B cell (primary cell): Measurements from ENCODE around the gene SNX32. TPM values are rescaled to one million over a fixed set of nuclear protein-coding genes. Genes with fewer than 3 reads are reported as not detected.

Experiments
- ATAC-seq: fragments of 200-7000 bp; cut with Tn5 transposase; one replicate; pipeline ENCODE4 v1.10.0; 2021; ENCODE audit warnings: low read depth, mild to moderate bottlenecking, moderate number of reproducible peaks, moderate library complexity
- CTCF ChIA-PET: fragments of 350-600 bp; sonication (Branson Sonifier 250); formaldehyde crosslinking; loops from one replicate; lab custom pipeline; 2021; ENCODE audit warnings: antibody characterized with exemption, inconsistent platforms; lab: Charles Lee
- POLR2A ChIA-PET: fragments of 350-600 bp; sonication (Branson Sonifier 250); formaldehyde crosslinking; loops from one replicate; lab custom pipeline; 2021; ENCODE audit warnings: antibody characterized with exemption; lab: Charles Lee
- DNase-seq: peaks from one replicate; pipeline ENCODE4 v3.0.0; 2013
- H2AFZ ChIP-seq: 2 replicates; pipeline ENCODE4 v1.6.1; 2012; ENCODE audit warnings: mild to moderate bottlenecking, low read depth, low read length; ENCODE audit not compliant: insufficient read depth, poor library complexity, severe bottlenecking
- H3K27ac ChIP-seq, 2 donors: 1 replicate in 1 of 2; 2 replicates in 1 of 2; pipeline ENCODE4 v1.5.1; 2012 to 2013; ENCODE audit warnings: low read length in 2 of 2, mild to moderate bottlenecking in 2 of 2, moderate library complexity in 1 of 2
- H3K27me3 ChIP-seq, 4 experiments: fragments of 200-600 bp in 1 of 4; sonication (generic) in 1 of 4; replicated peaks in 1 of 4; 1 replicate in 2 of 4; 2 replicates in 2 of 4; pipeline versions ENCODE4 v1.6.1 to v1.7.0; 2013 to 2016; ENCODE audit warnings: low read length in 3 of 4, mild to moderate bottlenecking in 2 of 4, mixed read lengths in 1 of 4, moderate library complexity in 1 of 4; ENCODE audit not compliant: insufficient read depth in 4 of 4, control insufficient read depth in 3 of 4; ENCODE audit errors: control extremely low read depth in 1 of 4
- H3K36me3 ChIP-seq, 2 experiments: replicated peaks in 1 of 2; 1 replicate in 1 of 2; 2 replicates in 1 of 2; pipeline versions ENCODE4 v1.6.1 to v1.7.1; 2013; ENCODE audit warnings: low read length in 1 of 2; ENCODE audit not compliant: insufficient read depth in 2 of 2, control insufficient read depth in 1 of 2; ENCODE audit errors: control extremely low read depth in 1 of 2, extremely low read depth in 1 of 2
- H3K4me1 ChIP-seq, 2 donors: fragments of 200-600 bp in 1 of 2; sonication (generic) in 1 of 2; 1 replicate in 1 of 2; 2 replicates in 1 of 2; pipeline versions ENCODE4 v1.5.1 to v1.6.1; 2013 to 2017; ENCODE audit warnings: low read length in 2 of 2; ENCODE audit not compliant: control insufficient read depth in 2 of 2, insufficient read depth in 2 of 2
- H3K4me2 ChIP-seq: replicated peaks from 2 replicates; pipeline ENCODE3; 2012; ENCODE audit warnings: mild to moderate bottlenecking, low read depth, low read length; ENCODE audit not compliant: poor library complexity, severe bottlenecking
- H3K4me3 ChIP-seq, 5 experiments: fragments of 200-600 bp in 1 of 5; sonication (generic) in 1 of 5; 1 replicate in 3 of 5; 2 replicates in 2 of 5; pipeline versions ENCODE4 v1.5.1 to v1.7.0; 2011 to 2016; ENCODE audit warnings: low read length in 4 of 5, mild to moderate bottlenecking in 4 of 5, low read depth in 2 of 5, control low read depth in 1 of 5, moderate library complexity in 1 of 5; ENCODE audit not compliant: insufficient read depth in 1 of 5; ENCODE audit errors: control extremely low read depth in 1 of 5, extremely low read depth in 1 of 5
- H3K79me2 ChIP-seq: fragments of 200-600 bp; sonication (generic); one replicate; pipeline ENCODE4 v1.6.0; 2016; ENCODE audit warnings: low read length; ENCODE audit not compliant: control insufficient read depth, insufficient read depth
- H3K9ac ChIP-seq: fragments of 200-600 bp; sonication (generic); 2 replicates; pipeline ENCODE4 v1.6.1; 2017; ENCODE audit warnings: mild to moderate bottlenecking, low read length, moderate library complexity
- H3K9me3 ChIP-seq, 3 donors: one replicate each; pipeline versions ENCODE4 v1.6.1 to v1.7.1; 2013; ENCODE audit warnings: low read length in 2 of 3; ENCODE audit not compliant: control insufficient read depth in 2 of 3, insufficient read depth in 1 of 3; ENCODE audit errors: control extremely low read depth in 1 of 3
- H4K20me1 ChIP-seq: 2 replicates; pipeline ENCODE4 v1.6.0; 2012; ENCODE audit warnings: mild to moderate bottlenecking, low read length; ENCODE audit not compliant: insufficient read depth, control insufficient read depth, poor library complexity, severe bottlenecking
- H3K27ac Mint-ChIP-seq: one replicate; pipeline ENCODE4 v1.8.0; 2021; ENCODE audit warnings: mixed read lengths
- H3K27me3 Mint-ChIP-seq: one replicate; pipeline ENCODE4 v1.8.0; 2021; ENCODE audit warnings: mixed read lengths
- H3K4me1 Mint-ChIP-seq: one replicate; pipeline ENCODE4 v1.8.0; 2021; ENCODE audit warnings: mixed read lengths
- H3K4me3 Mint-ChIP-seq: one replicate; pipeline ENCODE4 v1.8.0; 2021; ENCODE audit warnings: mixed read lengths
- H3K9me3 Mint-ChIP-seq: one replicate; pipeline ENCODE4 v1.8.0; 2022; ENCODE audit warnings: mixed read lengths; ENCODE audit not compliant: insufficient read depth
- EZH2 ChIP-seq: IDR thresholded peaks from 2 replicates; pipeline ENCODE4 v1.6.1; 2012; ENCODE audit warnings: borderline replicate concordance, low read depth, mild to moderate bottlenecking, moderate library complexity, low read length; ENCODE audit not compliant: insufficient read depth, poor library complexity, severe bottlenecking
- WGBS: methylation state at CpG from one replicate; pipeline ENCODE4 v1.1.5; 2013; ENCODE audit warnings: missing lambda C conversion rate; ENCODE audit not compliant: insufficient coverage; 5-methylcytosine and 5-hydroxymethylcytosine counted together
- intact Hi-C: fragments of 100-400 bp; cut with micrococcal nuclease; formaldehyde crosslinking; loops from one replicate; pipeline ENCODE4 v1.10.0; 2022
- polyA minus RNA-seq: library from RNA; depleted of rRNA, polyadenylated mRNA; stranded (reverse); fragments of >200 nt; gene quantifications from 2 replicates; pipeline ENCODE4 v1.2.3, GENCODE V29; 2012
- polyA plus RNA-seq: library from polyadenylated mRNA; depleted of rRNA; stranded (reverse); fragments of >200 nt; gene quantifications from 2 replicates; pipeline ENCODE4 v1.2.3, GENCODE V29; 2012
- total RNA-seq, 2 donors: library from RNA; stranded (reverse); fragments of 120-200 nt in 1 of 2; gene quantifications; 1 replicate in 1 of 2; 2 replicates in 1 of 2; pipeline versions ENCODE4 v1.2.3 to v1.2.4, GENCODE V29; 2013 to 2022
- TF ChIP-seq, protein P1 (sequence below): fragments of 200-600 bp; IDR thresholded peaks from one replicate; pipeline ENCODE4 v1.8.0; 2022; ENCODE audit warnings: antibody characterized with exemption, mild to moderate bottlenecking

Gene SNX32
- total RNA-seq (0.34 and 0.57 TPM in 2 replicates), polyA plus RNA-seq (0.89 and 8.8 TPM in 2 replicates), polyA minus RNA-seq (0.26 and 0.29 TPM in 2 replicates)
- total RNA-seq (2013), result 0.72 TPM

DNA sequence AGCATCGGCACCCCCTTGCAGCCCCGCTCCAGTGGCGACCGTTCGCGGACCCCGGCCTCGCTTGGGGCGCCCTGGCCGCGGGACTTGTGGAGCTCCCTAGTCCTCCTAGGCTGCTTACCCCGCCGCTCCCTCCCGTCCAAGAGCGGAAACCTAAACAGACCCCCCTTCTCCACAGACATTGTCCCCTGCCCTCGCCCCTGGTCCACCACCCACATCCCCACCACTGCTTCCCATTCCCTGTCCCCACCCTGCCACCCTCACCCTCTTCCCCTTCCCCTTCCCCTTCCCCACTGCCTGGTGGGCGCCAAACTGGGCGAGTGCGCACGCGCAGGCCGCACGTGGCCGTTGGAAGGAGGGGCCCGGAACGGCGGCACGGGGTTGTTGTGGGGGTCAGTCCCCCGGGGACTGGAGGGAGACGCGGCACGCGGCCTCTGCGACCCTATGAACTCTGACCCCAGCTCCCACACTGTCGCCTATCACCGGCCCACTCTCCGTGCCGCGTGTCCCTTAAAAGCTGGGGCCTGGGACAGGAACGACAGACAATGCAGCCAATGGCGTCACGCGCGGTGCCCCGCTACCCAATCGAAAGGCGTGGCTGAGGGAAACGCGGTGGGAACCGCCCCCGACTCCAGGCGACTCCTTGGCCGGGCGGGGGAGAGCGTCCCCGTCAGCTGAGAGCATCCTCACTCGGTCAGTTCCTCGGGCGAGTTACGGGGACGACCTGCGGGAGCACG lies at the start of gene SNX32:
Gene SNX32 (plus strand): TSS at position 667 of the 734 bp plus-strand sequence. CDS start 103 bp downstream, outside the sequence.
- intact Hi-C loops, result loop anchor here (1.0 kb wide), 1 partner anchor 26 kb away; no protein-coding TSS in a partner anchor
- POLR2A ChIA-PET, result interaction anchor here (0.6 to 2.1 kb wide), 6 partner anchors 16 to 368 kb away, joined by 3 to 10 read pairs (median 6); partner anchors contain the start of genes BANF1, EIF1AD and MUS81

More for the DNA sequence above, at the start of gene SNX32:
- H4K20me1 ChIP-seq, result no peaks in the 10 kb centered on the region
- H3K79me2 ChIP-seq, result peaks cover 13% of the 10 kb centered on the region
- Mint-ChIP-seq H3K4me1 (peaks cover 8% of the 10 kb centered on the region), H3K27ac (peak within 1 kb of the TSS; percentile 50), H3K4me3 (no peak within 1 kb of the TSS), H3K9me3 (no peaks in the 10 kb centered on the region), H3K27me3 (no peaks in the 10 kb centered on the region)
- peak within 1 kb of the TSS; percentile 47 to 81 (median 67) for H3K4me3 ChIP-seq
- peak within 1 kb of the TSS; percentile 90 for H3K4me2 ChIP-seq
- H3K36me3 ChIP-seq, result no peaks in the 10 kb centered on the region
- CTCF ChIA-PET, result interaction anchor here (0.6 to 1.8 kb wide), 14 partner anchors 14 to 219 kb away, joined by 3 to 10 read pairs (median 4); partner anchors contain the start of genes AP5B1, FIBP, KAT5 and MUS81
- H3K9ac ChIP-seq, result peak within 1 kb of the TSS; percentile 75
- 2% methylated on average over 61 of the region's 63 CpGs for WGBS
- peaks cover 13 to 21% of the 10 kb centered on the region in 2 donors for H3K4me1 ChIP-seq
- H2AFZ ChIP-seq, result peak within 1 kb of the TSS; percentile 91
- H3K9me3 ChIP-seq, result no peaks in the 10 kb centered on the region
- peaks cover 0 to 4% (median 0%) of the 10 kb centered on the region in 4 experiments for H3K27me3 ChIP-seq
- H3K27ac ChIP-seq, result peak within 1 kb of the TSS; percentile 71 to 86
- ATAC-seq, result peak; percentile 99
- DNase-seq, result peak; percentile 96
- TF ChIP-seq, protein P1, sequence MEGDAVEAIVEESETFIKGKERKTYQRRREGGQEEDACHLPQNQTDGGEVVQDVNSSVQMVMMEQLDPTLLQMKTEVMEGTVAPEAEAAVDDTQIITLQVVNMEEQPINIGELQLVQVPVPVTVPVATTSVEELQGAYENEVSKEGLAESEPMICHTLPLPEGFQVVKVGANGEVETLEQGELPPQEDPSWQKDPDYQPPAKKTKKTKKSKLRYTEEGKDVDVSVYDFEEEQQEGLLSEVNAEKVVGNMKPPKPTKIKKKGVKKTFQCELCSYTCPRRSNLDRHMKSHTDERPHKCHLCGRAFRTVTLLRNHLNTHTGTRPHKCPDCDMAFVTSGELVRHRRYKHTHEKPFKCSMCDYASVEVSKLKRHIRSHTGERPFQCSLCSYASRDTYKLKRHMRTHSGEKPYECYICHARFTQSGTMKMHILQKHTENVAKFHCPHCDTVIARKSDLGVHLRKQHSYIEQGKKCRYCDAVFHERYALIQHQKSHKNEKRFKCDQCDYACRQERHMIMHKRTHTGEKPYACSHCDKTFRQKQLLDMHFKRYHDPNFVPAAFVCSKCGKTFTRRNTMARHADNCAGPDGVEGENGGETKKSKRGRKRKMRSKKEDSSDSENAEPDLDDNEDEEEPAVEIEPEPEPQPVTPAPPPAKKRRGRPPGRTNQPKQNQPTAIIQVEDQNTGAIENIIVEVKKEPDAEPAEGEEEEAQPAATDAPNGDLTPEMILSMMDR, result no peak
- TF ChIP-seq EZH2, result no peak
